GM18502 (cell line): ENCODE data around the gene CNTN1.
A peak's percentile ranks its signal among the peaks of the same experiment; 100 is the strongest.
"Not testable (repeated sequence)": the region's sequence is repeated elsewhere in the genome, so short reads cannot be mapped to it uniquely, and the experiment has no call there.

Experiments
- ATAC-seq: cut with Tn5 transposase; IDR thresholded peaks from one replicate; pipeline ENCODE4 v1.9.1; 2021; ENCODE audit warnings: mild to moderate bottlenecking; ENCODE audit not compliant: unreplicated experiment, poor library complexity

Gene CNTN1

DNA sequence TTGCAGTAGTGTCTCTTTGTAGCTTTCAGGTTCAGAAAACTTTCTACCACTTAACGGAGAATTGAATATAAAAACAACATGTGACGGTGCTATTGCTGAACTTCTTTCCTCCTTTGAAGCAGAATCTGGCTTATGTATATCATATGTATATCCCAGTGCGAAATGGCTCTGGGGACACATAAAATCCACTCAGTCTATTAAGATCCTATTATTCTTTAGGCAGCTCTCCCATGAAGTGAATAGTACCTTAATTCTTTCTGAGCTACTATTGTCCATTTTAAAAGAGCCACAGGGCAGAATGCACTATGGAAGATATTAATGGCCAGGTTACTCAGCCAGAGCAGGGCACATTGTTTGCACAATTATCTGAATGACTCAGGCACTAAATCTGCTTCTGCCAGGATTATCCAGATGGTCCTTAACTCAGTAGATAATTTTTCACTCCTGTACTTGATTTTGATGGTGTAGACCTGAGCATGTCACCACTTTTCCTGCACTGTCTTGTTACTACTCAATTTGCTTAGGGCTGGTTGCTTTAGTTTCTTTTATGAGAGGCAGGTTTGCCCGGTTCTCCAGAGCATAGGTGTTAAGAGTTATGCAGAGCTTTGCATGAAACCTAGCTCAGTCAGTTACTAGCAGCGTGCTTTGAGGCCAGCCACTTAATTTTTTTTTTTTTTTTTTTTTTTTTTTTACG lies 5.5 kb downstream of the CNTN1 start:
- ATAC-seq: no peak

DNA sequence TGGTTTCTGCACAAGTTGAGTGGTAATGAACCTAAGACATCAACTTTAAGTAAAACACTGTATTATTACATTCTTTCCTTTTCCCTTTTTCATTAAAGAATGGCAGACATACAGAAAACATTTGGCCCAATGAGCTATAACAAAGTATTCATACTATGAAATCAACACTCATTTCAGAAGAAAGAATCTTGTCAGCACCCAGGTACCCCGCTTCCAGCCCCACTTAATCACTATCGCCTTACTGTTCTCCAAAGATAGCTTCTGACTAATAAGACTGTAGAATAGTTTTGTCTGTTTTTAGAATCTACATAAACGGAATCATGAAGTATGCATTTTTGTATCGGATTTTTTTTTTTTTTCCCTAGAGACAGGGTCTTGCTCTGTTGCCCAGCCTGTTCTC lies 9.5 kb downstream of the CNTN1 start:
- ATAC-seq: peak; percentile 85

DNA sequence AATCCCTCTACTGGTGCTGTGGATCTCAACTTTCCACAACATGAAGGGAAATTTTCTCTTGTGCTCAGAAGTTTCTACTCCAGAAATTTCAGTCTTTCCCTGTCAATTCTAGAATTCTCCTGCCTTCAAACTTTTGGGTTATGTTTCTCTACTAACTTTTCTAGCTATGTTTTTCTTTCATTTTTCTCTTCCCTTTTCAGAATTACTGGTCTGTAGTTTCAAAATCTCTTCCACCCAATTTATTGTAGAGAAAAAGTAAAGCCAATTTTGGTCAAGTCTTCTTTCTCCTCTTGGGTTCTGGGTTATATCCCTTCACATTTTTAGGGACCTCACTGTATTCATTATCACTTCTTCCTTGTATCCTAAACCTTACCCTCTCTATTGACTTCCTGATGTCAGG lies 18.9 kb downstream of the CNTN1 start:
- no peak for ATAC-seq

DNA sequence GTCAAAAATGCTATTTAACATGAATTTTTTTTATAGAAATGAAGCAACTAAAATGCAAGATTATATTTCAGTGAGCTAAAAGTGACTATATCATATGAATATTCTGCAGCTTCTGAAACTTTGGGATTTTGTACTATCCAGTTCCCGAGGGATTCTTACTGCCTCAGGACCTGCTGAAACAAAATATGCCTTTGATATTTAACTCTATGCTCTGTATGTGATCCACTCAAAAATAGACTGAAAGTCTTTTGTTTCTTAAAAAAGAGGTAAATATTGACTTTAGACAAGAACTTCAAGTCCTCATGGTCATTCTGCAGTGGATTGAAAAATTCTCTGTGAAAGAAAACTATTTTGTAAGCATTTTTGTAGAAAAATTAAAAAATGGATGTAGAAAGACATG lies 22.4 kb downstream of the CNTN1 start:
- no peak for ATAC-seq

DNA sequence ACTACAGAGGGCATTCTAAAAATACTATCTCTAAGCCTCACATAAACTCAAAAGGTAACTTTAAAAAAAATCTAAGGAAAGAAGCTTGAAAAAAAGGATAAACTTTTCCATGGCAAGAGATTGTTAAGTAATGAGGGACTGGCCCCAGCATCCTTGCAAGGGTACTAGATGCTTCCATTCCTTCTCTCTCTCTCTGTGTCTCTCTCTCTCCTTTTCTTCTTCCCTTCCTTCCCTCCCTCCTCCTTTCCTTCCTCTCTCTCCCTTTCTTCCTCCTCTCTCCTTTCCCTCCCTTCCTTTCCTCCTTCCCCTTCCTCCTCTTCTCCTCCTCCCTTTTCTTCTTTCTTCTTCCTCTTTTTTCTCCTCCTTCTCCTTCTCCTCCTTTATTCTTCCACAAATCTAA lies 23.8 kb downstream of the CNTN1 start:
- ATAC-seq: no peak

DNA sequence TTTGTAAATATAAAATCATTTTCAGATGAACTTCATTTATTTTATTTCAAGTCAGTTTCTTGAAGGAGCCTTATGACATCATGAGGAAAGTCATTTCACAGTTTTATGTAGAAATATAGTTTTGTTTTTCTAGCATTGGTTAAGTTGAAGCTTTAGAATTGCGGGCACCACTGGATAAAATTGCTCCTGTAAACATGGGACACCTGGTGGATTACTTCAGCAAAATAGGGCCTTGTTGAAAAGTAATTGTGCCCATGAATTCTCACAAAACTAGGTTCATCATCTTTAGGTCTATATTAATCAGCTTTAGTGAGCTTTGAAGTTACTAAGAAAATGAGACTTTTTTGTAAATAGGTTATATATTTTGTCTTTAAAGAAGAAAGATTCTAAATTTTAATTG lies 25.3 kb downstream of the CNTN1 start:
- ATAC-seq: no peak

DNA sequence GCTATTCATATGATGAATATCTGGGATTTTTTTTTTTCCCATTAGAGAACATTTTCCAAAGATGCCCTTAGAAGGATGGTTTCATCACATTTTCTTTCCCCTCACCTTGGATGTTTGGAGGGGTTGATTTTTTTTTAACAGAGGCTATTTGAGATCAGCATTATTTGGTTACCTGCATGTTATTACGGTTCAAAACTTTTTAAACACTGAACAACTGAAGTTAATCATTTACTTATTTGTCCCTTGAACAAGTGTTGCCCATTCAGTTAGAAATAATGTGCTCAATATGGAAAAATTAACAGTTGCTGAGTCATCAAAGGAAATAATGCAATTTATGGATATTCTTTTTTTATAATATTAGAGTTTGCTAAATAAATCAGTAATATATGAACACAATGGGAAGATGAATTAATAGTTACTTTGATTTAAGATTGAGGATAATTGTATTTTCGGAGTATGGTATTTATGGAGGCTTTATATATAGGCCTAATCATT lies 26.7 kb downstream of the CNTN1 start:
- no peak for ATAC-seq

DNA sequence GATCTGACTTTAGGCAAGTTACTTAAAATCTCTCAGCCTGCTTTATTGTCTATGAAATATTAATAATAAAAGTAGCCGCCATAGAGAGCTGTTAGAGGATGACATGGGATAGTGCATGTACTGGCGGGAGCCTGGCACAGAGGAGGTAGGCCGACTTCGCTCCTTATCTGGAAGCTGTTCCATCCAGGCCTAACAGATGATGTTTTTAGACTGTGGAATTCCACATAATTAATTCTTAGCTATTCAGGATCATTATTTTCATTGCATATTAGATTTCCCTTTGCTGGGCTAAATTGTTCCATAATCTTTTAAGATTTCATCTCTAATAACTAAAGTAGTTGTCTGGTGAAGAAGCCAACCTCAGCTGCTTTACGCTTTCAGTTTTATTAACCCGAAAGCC lies 30.8 kb downstream of the CNTN1 start:
- ATAC-seq: no peak

DNA sequence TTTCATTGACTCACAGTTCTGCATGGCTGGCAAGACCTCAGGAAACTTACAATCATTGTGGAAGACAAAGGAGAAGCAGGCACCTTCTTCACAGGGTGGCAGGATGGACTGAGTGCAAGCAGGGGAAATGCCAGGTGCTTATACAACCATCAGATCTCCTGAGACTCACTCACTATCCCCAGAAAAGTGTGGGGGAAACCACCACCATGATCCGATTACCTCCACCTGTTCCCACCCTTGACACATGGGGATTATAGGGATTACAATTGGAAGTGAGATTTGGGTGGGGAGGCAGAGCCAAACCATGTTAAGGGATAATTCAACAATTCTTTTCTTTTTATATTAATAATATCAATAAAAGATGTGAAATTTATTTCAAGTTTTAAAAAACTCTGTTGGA lies 34.1 kb downstream of the CNTN1 start:
- no peak for ATAC-seq

DNA sequence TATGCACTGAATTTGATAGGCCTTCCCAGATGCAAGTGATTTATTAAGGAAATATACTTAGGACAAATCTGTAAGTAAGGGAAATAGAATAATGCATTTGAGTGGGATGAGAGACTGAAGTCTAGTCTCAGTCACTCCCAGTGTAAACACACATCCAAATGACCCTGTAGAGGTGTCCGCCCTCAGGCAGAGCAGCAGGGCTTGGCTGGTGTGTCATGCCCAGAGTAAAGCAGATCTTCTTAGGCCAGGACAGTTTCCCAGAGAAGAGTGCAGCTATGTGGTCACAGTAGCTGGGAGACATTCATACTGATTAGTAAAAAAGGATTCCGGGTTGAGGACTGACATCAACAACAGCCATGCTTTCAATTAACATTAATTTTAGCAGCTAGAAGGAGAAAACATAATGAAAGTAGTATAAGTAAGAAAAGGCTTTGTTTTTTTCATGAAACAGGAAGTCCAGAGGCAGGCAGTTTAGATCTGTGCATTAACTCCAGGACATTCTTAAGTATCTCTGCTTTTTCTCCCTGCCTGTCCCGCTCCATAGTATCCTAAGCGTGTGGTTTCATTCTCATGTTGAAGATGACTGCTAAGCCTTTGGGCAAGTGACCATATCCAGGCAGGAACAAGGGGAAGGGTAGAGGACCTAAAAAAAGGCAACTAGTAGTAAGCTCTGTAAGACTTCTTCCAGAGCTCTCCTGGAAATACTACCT lies 35.7 kb downstream of the CNTN1 start:
- no peak for ATAC-seq

DNA sequence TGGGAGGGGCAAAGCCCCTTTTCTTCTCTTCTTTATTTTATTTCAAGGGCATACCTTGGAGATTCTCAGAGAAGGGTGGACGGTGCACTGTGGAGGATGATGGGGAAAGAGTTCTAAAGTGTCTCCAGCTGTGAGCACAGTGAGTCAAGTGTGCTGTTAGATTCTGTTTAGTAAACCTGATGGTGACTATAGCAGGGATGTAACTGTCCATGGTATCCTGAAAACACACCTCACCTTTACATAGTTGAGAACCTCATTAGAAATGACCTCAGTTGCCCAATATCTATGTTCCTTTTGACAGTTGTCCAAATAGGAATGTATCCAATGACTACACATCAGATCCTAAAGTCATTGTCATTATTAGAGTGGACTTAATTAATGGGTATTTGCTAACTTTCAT lies 38.0 kb downstream of the CNTN1 start:
- no peak for ATAC-seq

DNA sequence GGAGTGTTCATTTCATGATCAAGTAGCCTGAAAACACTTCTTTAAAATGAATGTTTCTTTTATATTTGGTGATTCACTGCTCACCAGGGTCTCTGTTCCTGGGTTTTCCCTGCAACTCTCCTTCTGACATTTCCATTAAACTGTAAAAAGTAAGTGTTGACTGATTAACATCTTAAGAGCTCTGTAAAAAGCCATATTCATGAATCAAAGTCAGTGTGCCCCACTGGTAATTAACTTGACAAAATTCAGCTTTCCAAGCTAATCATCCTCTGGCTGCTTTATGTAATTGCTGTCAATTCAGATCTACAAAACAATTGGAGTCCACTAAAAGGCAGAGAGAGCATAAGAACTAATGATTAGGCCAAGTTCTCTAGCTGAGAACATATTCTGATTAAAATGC lies 41.6 kb downstream of the CNTN1 start:
- ATAC-seq: no peak

DNA sequence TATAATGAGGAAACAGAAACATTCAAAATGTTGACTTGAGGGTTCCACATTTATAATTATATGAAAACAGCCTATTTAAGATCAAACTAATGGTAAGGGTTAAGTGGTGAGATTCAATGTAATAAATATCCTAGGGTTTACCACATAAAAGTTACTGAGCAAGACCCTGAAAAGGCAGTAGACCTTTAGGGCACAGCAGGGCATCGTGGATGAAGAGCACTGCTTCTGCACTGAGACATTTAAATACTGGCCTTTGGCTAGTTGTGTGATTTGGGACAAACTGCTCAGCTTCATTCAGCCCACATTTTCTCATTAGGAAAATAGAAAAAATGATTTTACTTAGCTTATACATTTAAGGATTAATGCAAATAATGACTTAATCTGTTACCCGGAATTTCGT lies 42.0 kb downstream of the CNTN1 start:
- ATAC-seq: no peak

DNA sequence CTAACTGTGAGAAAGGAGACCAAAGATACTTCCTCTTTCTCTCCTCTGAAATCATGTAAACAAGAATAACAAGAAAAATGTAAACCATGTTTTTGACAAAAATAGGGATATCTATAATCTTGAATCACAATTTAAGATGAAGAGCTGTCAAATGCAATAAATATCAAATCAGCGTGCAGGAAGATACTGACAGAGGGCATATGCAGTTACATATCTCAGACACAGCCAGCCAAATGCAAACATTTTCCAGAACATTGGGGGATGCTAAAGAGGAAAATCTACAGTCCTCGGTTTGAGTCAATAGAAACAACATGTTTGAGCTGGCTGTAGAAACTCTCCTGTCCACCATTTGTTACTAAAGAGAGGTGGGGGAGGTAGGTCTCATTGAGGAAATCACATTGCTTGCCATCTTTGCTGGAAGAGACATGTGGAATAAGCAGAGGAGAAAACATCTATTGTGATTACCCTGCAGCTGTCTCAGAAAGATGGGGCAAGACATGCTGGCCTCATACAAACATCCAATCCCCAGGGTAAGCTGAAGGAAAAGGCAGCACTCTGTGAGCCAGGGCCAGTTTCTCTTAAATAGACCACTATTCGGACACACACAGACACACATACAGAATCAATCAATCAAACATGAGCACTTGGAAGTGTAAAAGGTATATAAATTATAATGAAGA lies 43.5 kb downstream of the CNTN1 start:
- no peak for ATAC-seq

DNA sequence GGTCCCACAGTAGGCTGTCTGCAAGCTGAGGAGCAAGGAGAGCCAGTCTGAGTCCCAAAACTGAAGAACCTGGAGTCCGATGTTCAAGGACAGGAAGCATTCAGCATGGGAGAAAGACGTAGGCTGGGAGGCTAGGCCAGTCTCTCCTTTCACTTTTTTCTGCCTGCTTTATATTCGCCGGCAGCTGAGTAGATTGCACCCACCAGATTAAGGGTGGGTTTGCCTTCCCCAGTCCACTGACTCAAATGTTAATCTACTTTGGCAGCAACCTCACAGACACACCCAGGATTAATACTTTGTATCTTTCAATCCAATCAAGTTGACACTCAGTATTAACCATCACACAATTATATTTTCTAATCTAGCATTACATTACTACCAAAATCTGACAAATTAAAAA lies 45.2 kb downstream of the CNTN1 start:
- not testable (repeated sequence) for ATAC-seq

DNA sequence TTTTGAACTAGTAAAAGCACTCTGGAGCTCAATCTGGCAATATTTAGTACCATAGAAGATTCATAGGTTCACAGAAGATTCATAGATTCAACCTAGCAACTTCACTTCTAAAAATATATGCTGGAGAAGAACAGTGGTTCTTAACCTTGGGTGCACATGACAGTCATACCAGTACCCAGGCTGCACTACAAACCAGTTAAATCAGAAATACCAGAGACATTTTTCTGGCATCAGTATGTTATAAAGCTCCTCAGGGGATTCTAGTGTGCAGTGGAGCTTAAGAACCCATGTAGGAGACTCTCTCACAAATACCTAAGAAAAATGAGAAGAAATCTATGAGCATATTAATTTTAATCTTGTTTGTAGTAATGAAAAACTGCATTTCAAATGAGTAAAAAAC lies 46.6 kb downstream of the CNTN1 start:
- no peak for ATAC-seq

DNA sequence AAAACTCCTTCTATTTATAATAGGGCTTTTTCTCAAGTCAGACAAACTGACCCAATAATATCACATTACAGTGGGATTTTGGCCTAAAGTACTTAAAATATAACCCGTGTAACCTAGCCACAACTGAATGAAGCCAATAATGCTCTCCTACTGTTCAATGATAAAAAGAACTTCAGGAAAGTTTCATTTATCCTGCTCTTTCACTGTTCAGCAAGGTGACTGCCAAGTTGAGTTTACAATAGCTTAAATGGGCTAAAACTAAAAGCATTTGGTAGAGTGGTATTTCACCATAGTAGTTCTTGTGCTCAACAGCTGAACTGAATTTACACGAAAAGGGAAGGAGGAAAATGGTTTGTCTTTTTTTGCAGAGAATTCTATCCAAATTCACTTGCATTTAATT lies 49.8 kb downstream of the CNTN1 start:
- no peak for ATAC-seq

DNA sequence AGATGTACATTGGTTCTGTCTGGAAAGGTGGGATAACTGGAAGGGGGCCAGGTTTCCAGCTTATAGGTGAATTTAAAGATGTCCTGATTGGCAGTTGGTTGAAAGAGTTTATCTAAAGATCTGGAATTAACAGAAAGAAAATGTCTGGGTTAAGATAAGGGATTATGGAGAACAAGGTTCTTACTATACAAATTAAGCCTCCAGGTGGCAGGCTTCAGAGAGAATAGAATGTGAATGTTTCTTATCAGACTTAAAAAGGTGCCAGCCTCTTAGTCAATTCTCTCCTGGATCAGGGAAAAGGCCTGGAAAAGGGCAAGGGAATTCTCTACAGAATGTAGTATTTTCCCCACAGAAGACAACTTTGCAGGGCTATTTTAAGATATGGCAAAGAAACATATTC lies 53.1 kb downstream of the CNTN1 start:
- ATAC-seq: no peak

DNA sequence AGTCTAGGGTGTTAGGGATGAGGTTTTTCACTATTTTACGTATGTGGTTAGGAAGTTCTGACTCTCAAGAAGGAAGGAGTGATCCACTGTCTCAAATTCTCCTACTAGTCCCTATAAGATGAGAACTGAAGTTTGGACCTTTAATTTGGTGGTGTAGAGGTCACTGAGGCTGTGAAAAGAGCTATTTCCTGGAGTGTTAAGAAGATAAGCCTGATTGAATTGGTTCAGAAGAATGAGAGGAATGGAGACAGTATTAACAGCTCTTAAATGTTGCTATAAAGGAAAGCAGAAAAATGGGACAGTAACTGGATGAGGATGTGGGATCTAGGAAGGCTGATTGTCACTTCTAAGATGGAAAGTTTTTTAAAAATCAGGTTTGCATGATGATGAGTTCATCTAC lies 57.6 kb downstream of the CNTN1 start:
- no peak for ATAC-seq

DNA sequence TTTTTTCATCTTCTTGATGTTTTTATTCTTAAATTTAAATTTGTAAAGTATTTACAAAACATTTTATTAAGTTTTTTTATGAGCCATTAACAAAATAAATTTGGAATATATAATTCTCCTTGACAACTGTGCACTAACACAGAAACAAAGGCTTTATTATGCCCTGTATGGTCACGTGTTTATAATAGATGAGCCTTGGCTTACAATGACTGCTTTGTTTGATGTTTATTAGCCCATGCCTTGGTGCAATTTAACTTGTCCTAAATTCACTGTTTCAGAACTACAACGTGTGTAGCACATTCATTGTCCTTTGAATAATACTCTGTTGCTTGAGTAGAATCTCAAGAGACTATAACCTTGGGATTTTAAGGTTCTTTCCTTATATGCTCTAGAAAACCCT lies 59.8 kb downstream of the CNTN1 start:
- ATAC-seq: no peak

DNA sequence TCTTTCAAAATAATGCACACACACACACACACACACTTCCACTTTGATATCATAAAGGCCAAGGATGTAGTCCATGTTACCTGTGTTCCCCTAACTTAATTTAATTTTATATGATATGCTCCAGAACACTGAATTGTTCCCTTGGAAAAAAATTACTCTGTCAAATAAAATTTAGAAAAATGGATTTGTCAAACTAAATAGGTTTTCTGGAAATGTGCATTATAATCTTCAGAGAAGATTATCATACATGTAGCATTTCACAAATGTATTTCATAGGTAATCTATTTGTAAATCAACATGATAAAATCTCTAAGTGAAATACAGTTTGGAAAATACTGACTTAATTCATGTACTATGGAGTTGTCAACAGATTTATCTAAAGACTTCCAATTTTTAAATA lies 68.6 kb downstream of the CNTN1 start:
- no peak for ATAC-seq

DNA sequence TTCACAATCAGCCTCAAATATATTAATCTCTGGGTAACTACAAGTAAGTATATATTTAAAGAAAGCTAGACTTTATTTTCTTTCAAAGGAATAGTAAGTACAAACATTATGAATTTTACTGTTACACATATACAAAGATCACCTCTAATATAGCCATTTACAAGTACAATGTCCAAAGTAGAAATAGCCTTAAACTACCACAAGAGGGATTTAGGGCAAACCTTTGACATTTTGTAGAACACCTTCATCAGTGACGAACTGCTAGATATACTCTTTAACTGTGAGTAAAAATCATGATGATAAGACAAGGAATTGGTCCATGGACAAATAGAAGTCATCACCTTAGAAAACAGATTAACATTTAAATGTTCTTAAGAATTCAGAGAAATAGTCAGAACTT lies 69.8 kb downstream of the CNTN1 start:
- no peak for ATAC-seq
